ENCODE measurements around the gene MYL6.

DNA sequence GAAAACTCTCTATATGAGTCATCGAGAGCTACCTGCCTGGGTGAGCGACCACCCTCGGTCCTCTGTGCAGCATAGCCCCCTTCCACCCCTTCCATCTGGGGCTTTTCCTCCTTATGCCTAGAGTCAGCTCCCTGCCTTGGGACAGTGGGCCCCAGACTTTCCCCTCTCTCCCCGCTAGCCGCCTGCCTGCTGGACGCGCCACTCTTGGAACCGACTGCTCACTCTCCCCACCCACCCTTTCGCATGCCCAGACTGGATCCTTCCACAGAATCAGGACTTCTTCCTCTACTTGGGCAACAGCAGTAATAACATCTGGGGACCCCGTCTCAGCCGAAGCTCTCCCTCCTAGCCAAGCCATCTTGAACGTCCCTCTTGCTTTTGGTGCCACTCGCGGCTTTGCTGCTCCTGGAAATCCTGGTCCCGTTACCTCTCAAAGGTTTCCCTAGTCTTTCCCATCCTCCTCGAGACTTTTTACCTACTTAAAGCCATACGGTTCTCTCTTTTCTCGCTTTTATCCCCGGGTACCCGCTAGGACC lies 29.4 kb upstream of the MYL6 start:
- no peak for TF ChIP-seq CTCF (IDR thresholded peaks at IDR 0.05)
- TF ChIP-seq POLR2A (IDR thresholded peaks at IDR 0.05), result no peak

Measured in right lobe of liver (tissue), 4 donors.